Vagina (tissue), 2 donors: ENCODE data around the gene SH3GL2. TPM values are rescaled to one million over a fixed set of nuclear protein-coding genes. Genes with fewer than 3 reads are reported as not detected.
A peak's percentile ranks its signal among the peaks of the same experiment; 100 is the strongest.

Experiments used
- DNase-seq, 2 donors: peaks; one replicate each; pipeline ENCODE4 v3.0.0-alpha.2; 2017; ENCODE audit errors: extremely low spot score in 2 of 2
- H3K27ac ChIP-seq: fragments of 200-600 bp; sonication (generic); one replicate; pipeline ENCODE4 v1.5.1; 2019
- H3K27me3 ChIP-seq: fragments of 200-600 bp; sonication (generic); one replicate; pipeline ENCODE4 v1.5.1; 2019
- H3K36me3 ChIP-seq, 2 donors: fragments of 200-600 bp; sonication (generic); one replicate each; pipeline ENCODE4 v1.5.1; 2017 to 2019
- H3K4me1 ChIP-seq: fragments of 200-600 bp; sonication (generic); one replicate; pipeline ENCODE4 v1.5.1; 2019
- H3K4me3 ChIP-seq, 2 donors: fragments of 200-600 bp; sonication (generic); 1 replicate in 1 of 2; 2 replicates in 1 of 2; pipeline ENCODE4 v1.5.1; 2016 to 2019
- H3K9me3 ChIP-seq: fragments of 200-600 bp; sonication (generic); one replicate; pipeline ENCODE4 v1.5.1; 2019
- POLR2A ChIP-seq, 2 donors: fragments of 450-650 bp; IDR thresholded peaks; one replicate each; pipeline ENCODE4 v1.6.1; 2017; ENCODE audit warnings: antibody characterized with exemption in 2 of 2, mild to moderate bottlenecking in 2 of 2, moderate library complexity in 2 of 2
- POLR2AphosphoS5 ChIP-seq, 2 donors: sonication (generic); formaldehyde crosslinking; IDR thresholded peaks; one replicate each; pipeline ENCODE4 v1.9.0; 2017; ENCODE audit warnings: antibody characterized with exemption in 2 of 2, mild to moderate bottlenecking in 2 of 2, low read depth in 1 of 2; ENCODE audit not compliant: insufficient read depth in 1 of 2
- intact Hi-C: fragments of 100-400 bp; cut with DNase I; formaldehyde crosslinking; loops from one replicate; pipeline ENCODE4 v1.15.1; 2023
- total RNA-seq: library from RNA; depleted of rRNA; stranded (reverse); fragments of >200 nt; gene quantifications from one replicate; pipeline ENCODE4 v1.2.3, GENCODE V29; 2016
- TF ChIP-seq, protein P1 (sequence below), 3 experiments: fragments of 450-650 bp in 2 of 3; fragments of 200-600 bp in 1 of 3; sonication (generic) in 1 of 3; IDR thresholded peaks; one replicate each; pipeline ENCODE4 v1.5.1; 2017 to 2019; ENCODE audit warnings: antibody characterized with exemption in 3 of 3, mild to moderate bottlenecking in 2 of 3, moderate library complexity in 2 of 3

The SH3GL2 gene
- total RNA-seq = not detected

DNA sequence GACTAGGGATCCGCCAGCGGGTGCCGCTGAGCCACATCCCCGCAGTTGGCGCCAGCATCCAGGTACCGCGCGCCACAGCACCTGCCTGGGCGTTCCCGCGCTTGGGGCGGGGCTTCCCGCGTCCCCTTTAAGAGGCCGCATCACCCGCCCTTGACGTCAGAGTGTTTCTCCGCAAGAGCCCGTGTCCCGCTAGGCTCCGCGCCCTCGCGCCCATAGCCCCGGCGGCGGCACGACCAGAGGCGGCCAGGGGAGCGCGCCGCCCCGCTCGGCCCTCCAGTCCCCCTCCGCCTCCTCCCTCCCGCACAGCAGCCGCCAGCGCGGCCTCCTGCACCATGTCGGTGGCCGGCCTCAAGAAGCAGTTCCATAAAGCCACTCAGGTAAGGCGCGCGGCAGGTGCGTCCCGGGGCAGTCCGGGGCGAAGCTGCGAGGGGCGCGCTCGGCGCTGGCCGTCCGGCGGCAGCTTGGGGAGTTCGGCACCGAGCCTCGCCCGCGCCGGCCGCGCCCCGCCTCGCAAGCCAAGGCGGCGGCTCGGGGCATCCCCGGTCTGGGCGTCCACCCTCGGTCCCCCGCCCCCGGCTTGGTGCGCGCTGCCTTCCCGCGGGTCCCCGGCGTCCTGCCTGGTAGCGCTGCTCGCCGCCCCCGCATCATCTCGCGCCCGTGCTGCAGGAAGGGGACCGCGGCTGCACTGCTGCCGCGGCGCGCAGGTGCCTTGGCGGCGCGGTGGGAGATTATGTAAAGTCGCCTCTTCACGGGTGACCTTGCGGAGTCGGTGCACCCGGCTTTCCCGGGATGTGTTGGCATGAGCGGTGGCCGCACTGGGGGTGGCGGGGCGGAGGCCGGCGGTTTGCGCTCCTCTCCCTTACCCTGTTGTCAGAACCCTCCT, at the start of gene SH3GL2:
Gene SH3GL2 (plus strand): TSS at position 156 of the 883 bp plus-strand sequence.
- H3K36me3 ChIP-seq = no peaks in the 10 kb centered on the region
- peak within 1 kb of the TSS; percentile 37 to 48 for H3K4me3 ChIP-seq
- DNase-seq = no peak
- TF ChIP-seq, protein P1, sequence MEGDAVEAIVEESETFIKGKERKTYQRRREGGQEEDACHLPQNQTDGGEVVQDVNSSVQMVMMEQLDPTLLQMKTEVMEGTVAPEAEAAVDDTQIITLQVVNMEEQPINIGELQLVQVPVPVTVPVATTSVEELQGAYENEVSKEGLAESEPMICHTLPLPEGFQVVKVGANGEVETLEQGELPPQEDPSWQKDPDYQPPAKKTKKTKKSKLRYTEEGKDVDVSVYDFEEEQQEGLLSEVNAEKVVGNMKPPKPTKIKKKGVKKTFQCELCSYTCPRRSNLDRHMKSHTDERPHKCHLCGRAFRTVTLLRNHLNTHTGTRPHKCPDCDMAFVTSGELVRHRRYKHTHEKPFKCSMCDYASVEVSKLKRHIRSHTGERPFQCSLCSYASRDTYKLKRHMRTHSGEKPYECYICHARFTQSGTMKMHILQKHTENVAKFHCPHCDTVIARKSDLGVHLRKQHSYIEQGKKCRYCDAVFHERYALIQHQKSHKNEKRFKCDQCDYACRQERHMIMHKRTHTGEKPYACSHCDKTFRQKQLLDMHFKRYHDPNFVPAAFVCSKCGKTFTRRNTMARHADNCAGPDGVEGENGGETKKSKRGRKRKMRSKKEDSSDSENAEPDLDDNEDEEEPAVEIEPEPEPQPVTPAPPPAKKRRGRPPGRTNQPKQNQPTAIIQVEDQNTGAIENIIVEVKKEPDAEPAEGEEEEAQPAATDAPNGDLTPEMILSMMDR (IDR thresholded peaks at IDR 0.05) = no peak
- peaks cover 10% of the 10 kb centered on the region for H3K4me1 ChIP-seq
- intact Hi-C loops = no loop called here
- H3K9me3 ChIP-seq = no peaks in the 10 kb centered on the region
- H3K27me3 ChIP-seq = peaks cover 4% of the 10 kb centered on the region
- no peak within 1 kb of the TSS for H3K27ac ChIP-seq

DNA sequence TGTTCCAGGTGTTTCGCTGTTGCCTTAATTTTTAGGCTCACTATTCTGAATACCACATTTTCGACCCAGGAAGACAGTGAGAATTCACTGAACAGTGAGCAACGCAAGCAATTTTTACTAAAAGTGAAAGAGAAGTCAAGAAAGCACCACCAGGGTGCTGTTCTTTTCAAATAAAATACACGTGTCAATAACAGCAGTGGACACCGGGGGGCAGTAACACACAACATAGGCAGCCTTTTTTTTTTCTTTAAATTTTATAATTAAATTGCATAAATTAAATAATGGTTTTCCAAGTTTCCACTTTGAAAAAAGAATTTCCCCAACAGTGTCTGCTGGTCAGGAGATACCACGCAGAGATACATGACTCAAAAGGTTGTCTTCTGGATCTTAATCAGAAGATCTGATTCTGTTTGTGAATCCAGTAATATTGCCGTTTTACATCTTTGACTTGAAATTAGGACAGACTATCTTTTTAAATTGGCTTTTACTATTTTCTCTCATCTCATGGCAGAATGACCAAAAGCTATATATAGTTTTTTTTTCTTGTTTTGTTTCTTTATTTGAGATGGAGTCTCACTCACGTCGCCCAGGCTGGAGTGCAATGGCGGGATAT, 47.1 kb upstream of the SH3GL2 start:
- DNase-seq = no peak
- Histone ChIP-seq H3K27ac (no peak overlapping the region), H3K27me3 (no peaks in the 10 kb centered on the region), H3K4me1 (no peaks in the 10 kb centered on the region), H3K9me3 (no peaks in the 10 kb centered on the region), H3K36me3 (no peaks in the 10 kb centered on the region), H3K4me3 (no peak overlapping the region)
- intact Hi-C loops = no loop called here
- TF ChIP-seq POLR2A (IDR thresholded peaks at IDR 0.05) = no peak
- no peak for TF ChIP-seq POLR2AphosphoS5 (IDR thresholded peaks at IDR 0.05; ENCODE audit: insufficient read depth in 1 of 2, low read depth in 1 of 2)
- TF ChIP-seq, protein P1 (IDR thresholded peaks at IDR 0.05) = peak in 1 of 3 experiments; percentile 23

DNA sequence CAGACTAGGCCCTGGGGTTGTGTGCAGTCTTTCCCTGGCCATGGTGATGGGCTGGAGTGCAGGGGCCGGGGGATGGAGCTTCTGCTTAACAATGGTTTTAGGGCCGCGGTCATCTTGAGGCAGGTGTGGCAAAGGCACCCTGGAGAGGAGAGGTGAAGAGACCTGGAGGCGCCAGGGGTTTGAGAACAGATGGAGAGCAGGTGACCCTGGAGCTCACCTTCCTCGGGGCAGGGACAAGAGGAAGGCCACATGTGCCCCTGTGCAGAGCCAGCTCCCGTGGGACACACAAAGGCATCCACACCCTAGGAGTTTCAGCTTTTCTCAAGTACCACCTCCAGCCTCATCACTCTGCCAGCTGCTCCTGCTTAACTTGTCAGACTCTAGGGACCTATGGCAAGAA, 46.4 kb upstream of the SH3GL2 start:
- TF ChIP-seq POLR2A (IDR thresholded peaks at IDR 0.05) = no peak
- TF ChIP-seq, protein P1 (IDR thresholded peaks at IDR 0.05) = no peak
- Histone ChIP-seq H3K27ac (no peak overlapping the region), H3K4me3 (no peak overlapping the region), H3K4me1 (no peaks in the 10 kb centered on the region), H3K27me3 (no peaks in the 10 kb centered on the region), H3K9me3 (no peaks in the 10 kb centered on the region), H3K36me3 (no peaks in the 10 kb centered on the region)
- intact Hi-C loops = no loop called here
- DNase-seq = no peak

DNA sequence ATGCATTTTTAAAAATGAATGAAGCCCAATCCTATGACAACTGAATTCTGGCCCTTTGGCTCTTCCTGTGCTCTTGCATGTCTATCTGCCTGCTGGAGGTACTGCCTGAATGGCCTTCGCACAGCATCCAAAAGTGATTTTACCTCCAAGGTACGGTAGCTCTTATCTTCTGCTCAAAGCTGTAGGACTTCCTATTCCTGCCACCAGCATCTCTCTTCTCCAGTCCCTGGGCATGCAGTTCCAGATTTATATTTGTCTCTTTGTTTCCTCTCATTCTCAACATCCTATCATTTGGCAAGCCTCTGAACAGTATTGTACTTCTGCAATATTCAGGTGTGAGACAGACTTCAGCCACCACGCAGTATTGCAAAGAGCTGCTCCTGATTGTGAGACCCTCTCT, 43.7 kb upstream of the SH3GL2 start:
- H3K4me1 ChIP-seq = no peaks in the 10 kb centered on the region
- H3K36me3 ChIP-seq = no peaks in the 10 kb centered on the region
- no peak overlapping the region for H3K4me3 ChIP-seq
- no peaks in the 10 kb centered on the region for H3K27me3 ChIP-seq
- intact Hi-C loops = no loop called here
- TF ChIP-seq POLR2A (IDR thresholded peaks at IDR 0.05) = no peak
- no peak for TF ChIP-seq POLR2AphosphoS5 (IDR thresholded peaks at IDR 0.05; ENCODE audit: insufficient read depth in 1 of 2, low read depth in 1 of 2)
- TF ChIP-seq, protein P1 (IDR thresholded peaks at IDR 0.05) = no peak
- H3K9me3 ChIP-seq = no peaks in the 10 kb centered on the region
- H3K27ac ChIP-seq = no peak overlapping the region
- no peak for DNase-seq

DNA sequence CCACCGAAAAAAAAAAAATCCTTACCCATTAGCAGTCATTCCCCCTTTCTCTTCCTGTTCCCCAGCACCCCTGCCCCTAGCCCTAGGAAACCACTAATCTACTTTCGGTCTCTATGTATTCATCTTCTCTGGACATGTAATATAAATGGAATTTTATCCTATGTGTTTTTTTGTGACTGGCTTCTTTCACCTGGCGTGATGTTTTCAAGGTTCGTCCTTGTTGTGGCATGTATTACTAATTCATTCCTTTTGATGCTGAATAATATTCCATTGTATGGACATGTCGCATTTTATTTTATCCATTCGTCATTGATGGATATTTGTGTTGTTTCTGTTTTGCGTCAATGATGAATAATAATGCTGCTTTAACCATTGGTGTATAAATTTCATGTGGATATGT, 42.8 kb upstream of the SH3GL2 start:
- H3K27me3 ChIP-seq = no peaks in the 10 kb centered on the region
- no peak for DNase-seq
- intact Hi-C loops = no loop called here

More for the DNA sequence above, 42.8 kb upstream of the SH3GL2 start:
- Histone ChIP-seq H3K36me3 (no peaks in the 10 kb centered on the region), H3K9me3 (no peaks in the 10 kb centered on the region), H3K4me1 (no peaks in the 10 kb centered on the region), H3K27ac (no peak overlapping the region), H3K4me3 (no peak overlapping the region)
- TF ChIP-seq, protein P1 (IDR thresholded peaks at IDR 0.05) = no peak
- TF ChIP-seq POLR2AphosphoS5 (IDR thresholded peaks at IDR 0.05; ENCODE audit: insufficient read depth in 1 of 2, low read depth in 1 of 2) (no peak), POLR2A (IDR thresholded peaks at IDR 0.05) (no peak)
